Neural cell (in vitro differentiated cells): ENCODE measurements around the gene PEF1. TPM values are rescaled to one million over a fixed set of nuclear protein-coding genes. Genes with fewer than 3 reads are reported as not detected.

ENCODE experiments used
- H2AFZ ChIP-seq: fragments of 200-600, 300-800 bp; sonication (generic), shearing (Covaris generic); 2 replicates; pipeline ENCODE4 v1.6.0; 2014; ENCODE audit warnings: low read depth, mild to moderate bottlenecking, antibody characterized with exemption, low read length, moderate library complexity
- H3F3A ChIP-seq: fragments of 200-600 bp; shearing (Covaris generic); 2 replicates; pipeline ENCODE4 v1.6.1; 2016; ENCODE audit warnings: mild to moderate bottlenecking, moderate library complexity, mixed read lengths, antibody characterized with exemption, low read length; ENCODE audit not compliant: insufficient read depth, poor library complexity, severe bottlenecking
- H3K27ac ChIP-seq: fragments of 200-600, 300-800 bp; sonication (generic), shearing (Covaris generic); 2 replicates; pipeline ENCODE4 v1.5.1; 2014; ENCODE audit warnings: mild to moderate bottlenecking, low read length, moderate library complexity
- H3K27me3 ChIP-seq: fragments of 300-800, 200-600 bp; sonication (generic), shearing (Covaris generic); 2 replicates; pipeline ENCODE4 v1.6.0; 2014; ENCODE audit warnings: mild to moderate bottlenecking, low read depth, low read length, moderate library complexity; ENCODE audit not compliant: insufficient read depth
- H3K36me3 ChIP-seq: fragments of 300-800, 200-600 bp; sonication (generic), shearing (Covaris generic); 2 replicates; pipeline ENCODE4 v1.5.1; 2014; ENCODE audit warnings: mild to moderate bottlenecking, antibody characterized with exemption, low read length, moderate library complexity; ENCODE audit not compliant: insufficient read depth
- H3K4me2 ChIP-seq: fragments of 300-800, 200-600 bp; sonication (generic), shearing (Covaris generic); 2 replicates; pipeline ENCODE4 v1.6.0; 2014; ENCODE audit warnings: mild to moderate bottlenecking, low read length
- H3K4me3 ChIP-seq: fragments of 300-800, 200-600 bp; sonication (generic), shearing (Covaris generic); 2 replicates; pipeline ENCODE4 v1.5.1; 2014; ENCODE audit warnings: mild to moderate bottlenecking, low read length, moderate library complexity
- H3K79me2 ChIP-seq: fragments of 200-600 bp; shearing (Covaris generic); replicated peaks from 2 replicates; pipeline ENCODE4 v1.6.0; 2014; ENCODE audit warnings: mild to moderate bottlenecking, low read length, moderate library complexity; ENCODE audit not compliant: insufficient read depth
- H3K9ac ChIP-seq: fragments of 300-800, 200-600 bp; sonication (generic), shearing (Covaris generic); 2 replicates; pipeline ENCODE4 v1.6.1; 2016; ENCODE audit warnings: mild to moderate bottlenecking, low read length, mixed read lengths
- H3K9me2 ChIP-seq: fragments of 200-600 bp; shearing (Covaris generic); 2 replicates; pipeline ENCODE4 v1.6.1; 2016; ENCODE audit warnings: mild to moderate bottlenecking, low read length, mixed read lengths; ENCODE audit not compliant: insufficient read depth
- H3K9me3 ChIP-seq: fragments of 200-600, 300-800 bp; sonication (generic), shearing (Covaris generic); 2 replicates; pipeline ENCODE4 v1.6.1; 2016; ENCODE audit warnings: mild to moderate bottlenecking, mixed run types, low read length, moderate library complexity, mixed read lengths
- H4K20me1 ChIP-seq: fragments of 200-600 bp; shearing (Covaris generic); 2 replicates; pipeline ENCODE4 v1.6.1; 2016; ENCODE audit warnings: mild to moderate bottlenecking, mixed run types; ENCODE audit not compliant: insufficient read depth
- CTCF ChIP-seq: fragments of 450-650 bp; IDR thresholded peaks from 2 replicates; pipeline ENCODE4 v1.5.1; 2014; ENCODE audit warnings: antibody characterized with exemption, mild to moderate bottlenecking, moderate library complexity; ENCODE audit not compliant: poor library complexity, severe bottlenecking
- EP300 ChIP-seq: fragments of 450-650 bp; conservative IDR thresholded peaks from 2 replicates; pipeline ENCODE4 v1.6.1; 2014; ENCODE audit warnings: antibody characterized with exemption, mild to moderate bottlenecking, moderate library complexity; ENCODE audit not compliant: poor library complexity, severe bottlenecking
- EZH2 ChIP-seq: fragments of 200-600, 300-800 bp; shearing (Covaris generic), sonication (generic); IDR thresholded peaks from 2 replicates; pipeline ENCODE4 v1.6.1; 2014; ENCODE audit warnings: antibody characterized with exemption, low read length, borderline replicate concordance, mild to moderate bottlenecking; ENCODE audit not compliant: insufficient read depth, poor library complexity, severe bottlenecking
- MXI1 ChIP-seq: fragments of 450-650 bp; conservative IDR thresholded peaks from 2 replicates; pipeline ENCODE4 v1.6.1; 2014; ENCODE audit warnings: antibody characterized with exemption, mild to moderate bottlenecking; ENCODE audit not compliant: poor library complexity, severe bottlenecking
- POLR2AphosphoS5 ChIP-seq: IDR thresholded peaks from 2 replicates; pipeline ENCODE4 v1.6.1; 2012
- RAD21 ChIP-seq: fragments of 450-650 bp; conservative IDR thresholded peaks from 2 replicates; pipeline ENCODE4 v1.6.1; 2014; ENCODE audit warnings: antibody characterized with exemption, mild to moderate bottlenecking, moderate library complexity
- REST ChIP-seq: IDR thresholded peaks from 2 replicates; pipeline ENCODE4 v1.6.1; 2012; ENCODE audit warnings: borderline replicate concordance
- SMC3 ChIP-seq: fragments of 450-650 bp; conservative IDR thresholded peaks from 2 replicates; pipeline ENCODE4 v1.6.1; 2014; ENCODE audit warnings: antibody characterized with exemption, mild to moderate bottlenecking, moderate library complexity; ENCODE audit not compliant: poor library complexity
- TAF1 ChIP-seq: IDR thresholded peaks from 2 replicates; pipeline ENCODE4 v1.6.1; 2012; ENCODE audit warnings: low read depth
- polyA plus RNA-seq: library from polyadenylated mRNA; depleted of rRNA; stranded (reverse); fragments of >200 nt; gene quantifications from 2 replicates; pipeline ENCODE4 v1.2.3, GENCODE V29; 2014

Gene PEF1
- polyA plus RNA-seq, 1 donor from 2014 or later: 48.2 TPM

- TF ChIP-seq CTCF (no peak), EZH2 (no peak), REST (no peak), RAD21 (no peak), TAF1 (no peak), MXI1 (no peak), SMC3 (no peak), EP300 (no peak), POLR2AphosphoS5 (no peak)
- no peak overlapping the region for H3K9ac ChIP-seq
- H3K9me2 ChIP-seq: no peaks in the 10 kb centered on the region
- no peak overlapping the region for H3K4me2 ChIP-seq
- no peak overlapping the region for H3K27ac ChIP-seq
- no peaks in the 10 kb centered on the region for H3F3A ChIP-seq
- no peak overlapping the region for H2AFZ ChIP-seq
- H4K20me1 ChIP-seq: no peaks in the 10 kb centered on the region
- no peaks in the 10 kb centered on the region for H3K36me3 ChIP-seq
- no peaks in the 10 kb centered on the region for H3K27me3 ChIP-seq
- no peaks in the 10 kb centered on the region for H3K79me2 ChIP-seq
- H3K4me3 ChIP-seq: no peak overlapping the region
- no peaks in the 10 kb centered on the region for H3K9me3 ChIP-seq
Observed at GRCh38 chr1:31690921-31691320, 46.2 kb upstream of the PEF1 start.

- Histone ChIP-seq H3K4me2 (no peak overlapping the region), H3K9me3 (no peaks in the 10 kb centered on the region)
Observed at GRCh38 chr1:31689854-31690253, 45.2 kb upstream of the PEF1 start.

More at GRCh38 chr1:31689854-31690253, 45.2 kb upstream of the PEF1 start:
- H3K9ac ChIP-seq: no peak overlapping the region
- no peaks in the 10 kb centered on the region for H3K27me3 ChIP-seq
- no peaks in the 10 kb centered on the region for H3K9me2 ChIP-seq
- no peaks in the 10 kb centered on the region for H3K36me3 ChIP-seq
- H3K4me3 ChIP-seq: no peak overlapping the region
- no peaks in the 10 kb centered on the region for H4K20me1 ChIP-seq
- no peaks in the 10 kb centered on the region for H3F3A ChIP-seq
- H2AFZ ChIP-seq: no peak overlapping the region
- TF ChIP-seq MXI1: no peak
- no peak for TF ChIP-seq CTCF
- TF ChIP-seq POLR2AphosphoS5: no peak
- no peak for TF ChIP-seq EZH2
- TF ChIP-seq SMC3: no peak
- no peak for TF ChIP-seq REST
- TF ChIP-seq TAF1: no peak
- TF ChIP-seq RAD21: no peak
- no peak for TF ChIP-seq EP300
- no peak overlapping the region for H3K27ac ChIP-seq
- H3K79me2 ChIP-seq: no peaks in the 10 kb centered on the region
